ENCODE results near the gene ING1.

DNA sequence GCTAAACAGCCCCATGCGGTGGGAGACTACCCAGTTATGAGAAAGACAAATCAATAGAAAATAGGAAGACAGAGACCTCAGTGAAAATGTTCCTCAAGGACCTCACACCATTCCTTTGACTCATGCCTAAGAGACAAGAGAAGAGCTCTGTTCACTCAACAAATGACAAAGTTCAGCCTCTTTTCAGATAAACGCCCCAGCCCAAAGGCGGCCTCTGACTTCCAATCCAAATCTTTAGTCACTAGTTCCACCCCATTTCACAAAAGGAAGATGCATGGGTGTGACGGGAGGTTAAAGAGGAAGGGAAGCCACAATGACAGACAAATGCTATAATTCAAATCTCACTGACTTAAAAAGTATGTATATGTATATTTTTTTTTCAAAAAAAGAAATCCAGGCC lies 15.7 kb upstream of the ING1 start:
- no peak for TF ChIP-seq POLR2A (IDR thresholded peaks at IDR 0.05)
- TF ChIP-seq, protein P1, sequence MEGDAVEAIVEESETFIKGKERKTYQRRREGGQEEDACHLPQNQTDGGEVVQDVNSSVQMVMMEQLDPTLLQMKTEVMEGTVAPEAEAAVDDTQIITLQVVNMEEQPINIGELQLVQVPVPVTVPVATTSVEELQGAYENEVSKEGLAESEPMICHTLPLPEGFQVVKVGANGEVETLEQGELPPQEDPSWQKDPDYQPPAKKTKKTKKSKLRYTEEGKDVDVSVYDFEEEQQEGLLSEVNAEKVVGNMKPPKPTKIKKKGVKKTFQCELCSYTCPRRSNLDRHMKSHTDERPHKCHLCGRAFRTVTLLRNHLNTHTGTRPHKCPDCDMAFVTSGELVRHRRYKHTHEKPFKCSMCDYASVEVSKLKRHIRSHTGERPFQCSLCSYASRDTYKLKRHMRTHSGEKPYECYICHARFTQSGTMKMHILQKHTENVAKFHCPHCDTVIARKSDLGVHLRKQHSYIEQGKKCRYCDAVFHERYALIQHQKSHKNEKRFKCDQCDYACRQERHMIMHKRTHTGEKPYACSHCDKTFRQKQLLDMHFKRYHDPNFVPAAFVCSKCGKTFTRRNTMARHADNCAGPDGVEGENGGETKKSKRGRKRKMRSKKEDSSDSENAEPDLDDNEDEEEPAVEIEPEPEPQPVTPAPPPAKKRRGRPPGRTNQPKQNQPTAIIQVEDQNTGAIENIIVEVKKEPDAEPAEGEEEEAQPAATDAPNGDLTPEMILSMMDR (IDR thresholded peaks at IDR 0.05): no peak

Measured in esophagus squamous epithelium (tissue), 4 donors.